ENCODE data around the gene FAM3A.

Gene FAM3A

DNA sequence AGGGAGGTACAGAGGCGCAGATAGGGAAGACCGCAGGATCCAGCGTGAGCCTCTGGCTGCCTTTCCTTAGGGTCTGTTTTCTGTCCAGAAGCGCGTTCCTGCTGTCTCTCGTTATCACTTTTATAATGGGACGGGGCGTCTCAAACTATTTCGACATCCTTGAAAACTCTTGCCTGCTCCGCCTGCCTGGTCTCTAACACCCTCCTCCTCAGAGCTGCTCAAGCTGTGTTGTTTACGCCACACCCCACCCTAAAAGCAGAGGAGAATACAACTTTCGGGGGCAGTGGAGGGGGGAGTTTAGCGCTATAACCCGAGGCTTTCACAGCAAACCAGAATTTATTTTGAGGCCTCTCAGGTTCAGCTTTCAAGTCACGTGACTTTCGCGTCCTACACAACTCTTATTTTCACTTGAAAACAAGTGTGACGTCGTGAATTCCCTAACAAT lies 646 bp upstream of the FAM3A start:
- TF ChIP-seq ZNF274 (IDR thresholded peaks at IDR 0.05; ENCODE audit: low read depth, low read length) (no peak), YY1 (IDR thresholded peaks at IDR 0.05; ENCODE audit: insufficient read depth, insufficient read length) (no peak), SUZ12 (IDR thresholded peaks at IDR 0.05; ENCODE audit: extremely low read depth, insufficient read depth, insufficient read length) (no peak)
- Histone ChIP-seq H3K36me3 (ENCODE audit: insufficient read depth, insufficient read length, low read length) (no peaks in the 10 kb centered on the region), H3K9ac (ENCODE audit: insufficient read length, low read depth) (peak overlapping the region; percentile 59), H3K4me1 (ENCODE audit: insufficient read depth, insufficient read length) (no peaks in the 10 kb centered on the region), H3K9me3 (ENCODE audit: insufficient read depth, low read length) (no peaks in the 10 kb centered on the region), H3K4me3 (ENCODE audit: insufficient read length, low read depth) (peak overlapping the region; percentile 16), H3K27me3 (ENCODE audit: insufficient read depth, insufficient read length) (no peaks in the 10 kb centered on the region)
- DNase-seq (ENCODE audit: low read depth, low spot score), result no peak

DNA sequence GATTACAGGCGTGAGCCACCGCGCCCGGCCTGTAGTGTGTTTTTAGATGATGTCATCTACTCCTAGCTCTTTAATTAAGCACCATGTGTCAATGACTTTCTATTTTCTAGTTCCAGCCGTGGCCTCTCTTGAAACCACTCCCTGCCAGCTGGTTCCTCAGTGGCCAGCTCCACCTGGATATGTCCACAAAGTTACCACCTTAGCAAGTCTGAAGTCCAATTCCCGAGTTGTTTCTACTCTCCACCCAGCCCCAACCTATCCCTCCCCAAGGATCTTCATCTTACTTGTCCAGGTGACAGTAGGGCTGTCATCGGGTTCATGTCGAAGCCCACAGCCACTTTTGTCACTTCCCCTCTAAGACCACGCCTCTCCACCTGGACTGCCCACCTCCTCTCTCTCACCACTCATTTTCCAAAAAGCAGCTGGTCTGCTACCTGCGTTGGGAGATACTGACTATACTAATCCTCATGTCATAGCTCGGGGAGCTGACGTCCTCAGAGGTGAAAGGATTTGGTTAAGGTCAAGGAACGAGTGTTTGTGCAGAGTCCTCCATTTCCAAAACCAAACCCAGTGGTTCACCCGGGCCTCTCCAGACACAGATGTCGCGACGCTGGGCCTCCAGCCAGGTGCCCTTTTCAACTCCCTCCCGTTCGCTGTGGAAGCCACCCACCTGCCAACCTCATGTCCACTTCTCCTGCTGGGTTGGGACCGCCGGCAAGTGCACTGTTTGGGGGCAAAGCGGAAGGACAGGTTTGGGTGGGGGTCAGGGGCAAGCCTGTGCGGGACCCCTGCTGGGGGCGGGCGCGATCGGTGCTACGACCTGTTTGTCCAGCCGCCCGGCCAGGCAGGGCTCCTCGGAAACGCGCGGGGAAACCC lies 704 bp downstream of the FAM3A start:
- DNase-seq (ENCODE audit: low read depth, low spot score), result no peak
- no peaks in the 10 kb centered on the region for H3K36me3 ChIP-seq (ENCODE audit: insufficient read depth, insufficient read length, low read length)
- H3K4me3 ChIP-seq (ENCODE audit: insufficient read length, low read depth), result peak overlapping the region; percentile 62
- H3K27me3 ChIP-seq (ENCODE audit: insufficient read depth, insufficient read length), result no peaks in the 10 kb centered on the region
- H3K9me3 ChIP-seq (ENCODE audit: insufficient read depth, low read length), result no peaks in the 10 kb centered on the region
- TF ChIP-seq YY1 (IDR thresholded peaks at IDR 0.05; ENCODE audit: insufficient read depth, insufficient read length) (no peak), ZNF274 (IDR thresholded peaks at IDR 0.05; ENCODE audit: low read depth, low read length) (no peak), SUZ12 (IDR thresholded peaks at IDR 0.05; ENCODE audit: extremely low read depth, insufficient read depth, insufficient read length) (no peak)
- H3K9ac ChIP-seq (ENCODE audit: insufficient read length, low read depth), result peak overlapping the region; percentile 80
- H3K4me1 ChIP-seq (ENCODE audit: insufficient read depth, insufficient read length), result no peaks in the 10 kb centered on the region

GRCh38 chrX:154513716-154514115 lies 2.3 kb downstream of the FAM3A start:
- Histone ChIP-seq H3K4me1 (ENCODE audit: insufficient read depth, insufficient read length) (no peaks in the 10 kb centered on the region), H3K9ac (ENCODE audit: insufficient read length, low read depth) (no peak overlapping the region)
- DNase-seq (ENCODE audit: low read depth, low spot score), result no peak

GRCh38 chrX:154512879-154513553 lies 3.0 kb downstream of the FAM3A start:
- DNase-seq (ENCODE audit: low read depth, low spot score), result no peak
- Histone ChIP-seq H3K4me1 (ENCODE audit: insufficient read depth, insufficient read length) (no peaks in the 10 kb centered on the region), H3K9me3 (ENCODE audit: insufficient read depth, low read length) (no peaks in the 10 kb centered on the region), H3K9ac (ENCODE audit: insufficient read length, low read depth) (no peak overlapping the region), H3K4me3 (ENCODE audit: insufficient read length, low read depth) (no peak overlapping the region), H3K27me3 (ENCODE audit: insufficient read depth, insufficient read length) (no peaks in the 10 kb centered on the region), H3K36me3 (ENCODE audit: insufficient read depth, insufficient read length, low read length) (peaks cover 5% of the 10 kb centered on the region)
- TF ChIP-seq ZNF274 (IDR thresholded peaks at IDR 0.05; ENCODE audit: low read depth, low read length), result no peak
- TF ChIP-seq SUZ12 (IDR thresholded peaks at IDR 0.05; ENCODE audit: extremely low read depth, insufficient read depth, insufficient read length), result no peak
- no peak for TF ChIP-seq YY1 (IDR thresholded peaks at IDR 0.05; ENCODE audit: insufficient read depth, insufficient read length)

More at GRCh38 chrX:154513716-154514115, 2.3 kb downstream of the FAM3A start:
- no peaks in the 10 kb centered on the region for H3K27me3 ChIP-seq (ENCODE audit: insufficient read depth, insufficient read length)
- H3K4me3 ChIP-seq (ENCODE audit: insufficient read length, low read depth), result no peak overlapping the region
- no peak for TF ChIP-seq ZNF274 (IDR thresholded peaks at IDR 0.05; ENCODE audit: low read depth, low read length)
- no peak for TF ChIP-seq SUZ12 (IDR thresholded peaks at IDR 0.05; ENCODE audit: extremely low read depth, insufficient read depth, insufficient read length)
- no peak for TF ChIP-seq YY1 (IDR thresholded peaks at IDR 0.05; ENCODE audit: insufficient read depth, insufficient read length)
- H3K9me3 ChIP-seq (ENCODE audit: insufficient read depth, low read length), result no peaks in the 10 kb centered on the region
- H3K36me3 ChIP-seq (ENCODE audit: insufficient read depth, insufficient read length, low read length), result peaks cover 5% of the 10 kb centered on the region

GRCh38 chrX:154511761-154512160 lies 4.3 kb downstream of the FAM3A start:
- DNase-seq (ENCODE audit: low read depth, low spot score), result no peak
- Histone ChIP-seq H3K9me3 (ENCODE audit: insufficient read depth, low read length) (no peaks in the 10 kb centered on the region), H3K9ac (ENCODE audit: insufficient read length, low read depth) (no peak overlapping the region), H3K27me3 (ENCODE audit: insufficient read depth, insufficient read length) (no peaks in the 10 kb centered on the region), H3K4me1 (ENCODE audit: insufficient read depth, insufficient read length) (no peaks in the 10 kb centered on the region), H3K36me3 (ENCODE audit: insufficient read depth, insufficient read length, low read length) (peaks cover 10% of the 10 kb centered on the region), H3K4me3 (ENCODE audit: insufficient read length, low read depth) (no peak overlapping the region)
- no peak for TF ChIP-seq YY1 (IDR thresholded peaks at IDR 0.05; ENCODE audit: insufficient read depth, insufficient read length)
- no peak for TF ChIP-seq ZNF274 (IDR thresholded peaks at IDR 0.05; ENCODE audit: low read depth, low read length)
- TF ChIP-seq SUZ12 (IDR thresholded peaks at IDR 0.05; ENCODE audit: extremely low read depth, insufficient read depth, insufficient read length), result no peak

DNA sequence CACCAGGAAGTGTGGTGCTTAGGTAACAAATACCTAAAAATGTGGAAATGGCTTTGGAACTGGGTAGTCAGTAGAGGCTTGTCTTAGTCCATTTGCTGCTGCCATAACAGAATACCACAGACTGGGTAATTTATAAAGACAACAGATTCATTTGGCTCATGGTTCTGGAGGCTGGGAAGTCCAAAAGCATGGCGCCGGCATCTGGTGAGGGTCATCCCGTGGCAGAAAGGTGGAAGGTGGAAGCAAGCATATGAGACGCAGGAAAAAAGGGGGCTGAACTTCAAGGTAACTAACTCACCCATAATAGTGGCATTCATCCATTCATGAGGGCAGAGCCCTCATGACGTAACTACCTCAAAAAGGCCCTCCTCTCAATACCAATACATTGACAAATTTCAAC lies 6.6 kb downstream of the FAM3A start:
- peaks cover 10% of the 10 kb centered on the region for H3K36me3 ChIP-seq (ENCODE audit: insufficient read depth, insufficient read length, low read length)
- TF ChIP-seq SUZ12 (IDR thresholded peaks at IDR 0.05; ENCODE audit: extremely low read depth, insufficient read depth, insufficient read length) (no peak), ZNF274 (IDR thresholded peaks at IDR 0.05; ENCODE audit: low read depth, low read length) (no peak), YY1 (IDR thresholded peaks at IDR 0.05; ENCODE audit: insufficient read depth, insufficient read length) (no peak)
- no peaks in the 10 kb centered on the region for H3K27me3 ChIP-seq (ENCODE audit: insufficient read depth, insufficient read length)

GRCh38 chrX:154508384-154508745 lies 7.7 kb downstream of the FAM3A start:
- no peak overlapping the region for H3K4me3 ChIP-seq (ENCODE audit: insufficient read length, low read depth)
- no peak for DNase-seq (ENCODE audit: low read depth, low spot score)
- H3K4me1 ChIP-seq (ENCODE audit: insufficient read depth, insufficient read length), result peaks cover 3% of the 10 kb centered on the region
- H3K27me3 ChIP-seq (ENCODE audit: insufficient read depth, insufficient read length), result no peaks in the 10 kb centered on the region
- no peaks in the 10 kb centered on the region for H3K9me3 ChIP-seq (ENCODE audit: insufficient read depth, low read length)
- TF ChIP-seq YY1 (IDR thresholded peaks at IDR 0.05; ENCODE audit: insufficient read depth, insufficient read length) (no peak), ZNF274 (IDR thresholded peaks at IDR 0.05; ENCODE audit: low read depth, low read length) (no peak), SUZ12 (IDR thresholded peaks at IDR 0.05; ENCODE audit: extremely low read depth, insufficient read depth, insufficient read length) (no peak)
- H3K9ac ChIP-seq (ENCODE audit: insufficient read length, low read depth), result no peak overlapping the region
- H3K36me3 ChIP-seq (ENCODE audit: insufficient read depth, insufficient read length, low read length), result peaks cover 10% of the 10 kb centered on the region

More for the DNA sequence above, 6.6 kb downstream of the FAM3A start:
- H3K9me3 ChIP-seq (ENCODE audit: insufficient read depth, low read length), result no peaks in the 10 kb centered on the region
- DNase-seq (ENCODE audit: low read depth, low spot score), result no peak
- no peak overlapping the region for H3K4me3 ChIP-seq (ENCODE audit: insufficient read length, low read depth)
- H3K9ac ChIP-seq (ENCODE audit: insufficient read length, low read depth), result no peak overlapping the region
- peaks cover 3% of the 10 kb centered on the region for H3K4me1 ChIP-seq (ENCODE audit: insufficient read depth, insufficient read length)
